ENCODE data around the gene PDGFA.

DNA sequence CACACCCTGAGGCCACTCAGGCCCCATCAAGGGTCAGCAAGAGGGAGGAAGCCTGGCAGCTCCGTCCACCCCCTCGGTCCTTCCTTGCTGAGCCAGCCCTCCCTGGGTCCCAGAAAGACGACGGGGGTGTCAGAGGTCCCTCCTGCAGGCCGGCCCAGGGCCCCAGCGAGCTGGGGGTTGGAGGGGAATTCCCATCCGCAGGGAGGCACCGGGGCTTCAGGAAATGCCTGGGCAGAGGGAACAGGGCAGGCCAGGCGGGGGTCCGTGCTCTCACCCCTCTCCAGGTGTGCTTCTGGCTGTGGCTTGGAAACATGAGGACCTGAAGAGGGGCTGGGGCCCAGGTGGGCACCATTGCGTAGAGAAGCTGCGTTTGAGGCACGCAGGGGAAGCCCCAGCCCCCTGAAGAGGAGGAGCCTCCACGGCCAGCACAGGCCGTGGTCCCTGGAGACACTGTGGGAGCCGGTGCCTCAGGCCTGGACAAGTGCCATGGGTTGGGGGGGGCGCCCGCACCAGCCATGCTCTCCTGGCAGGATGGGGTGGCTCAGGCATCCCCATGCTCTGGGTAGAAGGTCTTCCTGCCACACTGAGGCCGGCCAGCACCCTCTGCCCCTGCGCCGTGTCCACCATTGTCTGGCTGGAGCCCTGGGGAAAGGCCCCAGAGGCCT is 66.7 kb downstream of the PDGFA start:
- TF ChIP-seq, protein P1, sequence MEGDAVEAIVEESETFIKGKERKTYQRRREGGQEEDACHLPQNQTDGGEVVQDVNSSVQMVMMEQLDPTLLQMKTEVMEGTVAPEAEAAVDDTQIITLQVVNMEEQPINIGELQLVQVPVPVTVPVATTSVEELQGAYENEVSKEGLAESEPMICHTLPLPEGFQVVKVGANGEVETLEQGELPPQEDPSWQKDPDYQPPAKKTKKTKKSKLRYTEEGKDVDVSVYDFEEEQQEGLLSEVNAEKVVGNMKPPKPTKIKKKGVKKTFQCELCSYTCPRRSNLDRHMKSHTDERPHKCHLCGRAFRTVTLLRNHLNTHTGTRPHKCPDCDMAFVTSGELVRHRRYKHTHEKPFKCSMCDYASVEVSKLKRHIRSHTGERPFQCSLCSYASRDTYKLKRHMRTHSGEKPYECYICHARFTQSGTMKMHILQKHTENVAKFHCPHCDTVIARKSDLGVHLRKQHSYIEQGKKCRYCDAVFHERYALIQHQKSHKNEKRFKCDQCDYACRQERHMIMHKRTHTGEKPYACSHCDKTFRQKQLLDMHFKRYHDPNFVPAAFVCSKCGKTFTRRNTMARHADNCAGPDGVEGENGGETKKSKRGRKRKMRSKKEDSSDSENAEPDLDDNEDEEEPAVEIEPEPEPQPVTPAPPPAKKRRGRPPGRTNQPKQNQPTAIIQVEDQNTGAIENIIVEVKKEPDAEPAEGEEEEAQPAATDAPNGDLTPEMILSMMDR (IDR thresholded peaks at IDR 0.05), result no peak
- no peak for TF ChIP-seq POLR2A (IDR thresholded peaks at IDR 0.05)
